SK-N-SH treated with all-trans-retinoic acid at 6 μM for 48 hours (cell line): Measurements from ENCODE around the gene DPEP2.

Source experiments
- ATAC-seq: fragments of 200-7000 bp; cut with Tn5 transposase; 3 replicates; pipeline ENCODE4 v1.9.1; 2020; ENCODE audit warnings: mild to moderate bottlenecking, moderate library complexity
- ARNTL ChIP-seq: fragments of 450-650 bp; formaldehyde crosslinking; IDR thresholded peaks from 2 replicates; pipeline ENCODE4 v1.5.0; 2020; ENCODE audit warnings: low read depth, mild to moderate bottlenecking, moderate library complexity, borderline replicate concordance
- BACH2 ChIP-seq: fragments of 250-450 bp; sonication (Bioruptor Pico); IDR thresholded peaks from 2 replicates; pipeline ENCODE4 v1.9.0; 2021; ENCODE audit warnings: mild to moderate bottlenecking, borderline replicate concordance
- CREB5 ChIP-seq: fragments of 250-450 bp; sonication (Bioruptor Pico); IDR thresholded peaks from 2 replicates; pipeline ENCODE4 v1.5.1; 2020; ENCODE audit warnings: low read depth, mild to moderate bottlenecking, moderate library complexity
- CSDC2 ChIP-seq: fragments of 250-450 bp; sonication (Bioruptor Pico); IDR thresholded peaks from 2 replicates; pipeline ENCODE4 v1.5.0; 2020; ENCODE audit warnings: mild to moderate bottlenecking, moderate library complexity
- CSRNP3 ChIP-seq: fragments of 250-450 bp; sonication (Bioruptor Pico); IDR thresholded peaks from 2 replicates; pipeline ENCODE4 v1.5.1; 2021; ENCODE audit warnings: mild to moderate bottlenecking, moderate library complexity
- ESRRG ChIP-seq: fragments of 250-450 bp; sonication (Bioruptor Pico); IDR thresholded peaks from 2 replicates; pipeline ENCODE4 v1.6.1; 2021; ENCODE audit warnings: mild to moderate bottlenecking
- GLIS3 ChIP-seq: fragments of 250-450 bp; sonication (Bioruptor Pico); IDR thresholded peaks from 2 replicates; pipeline ENCODE4 v1.5.0; 2020; ENCODE audit warnings: mild to moderate bottlenecking, moderate library complexity
- ISL1 ChIP-seq: fragments of 250-450 bp; sonication (Bioruptor Pico); IDR thresholded peaks from 2 replicates; pipeline ENCODE4 v2.1.2; 2022; ENCODE audit warnings: mild to moderate bottlenecking, moderate library complexity
- OSR1 ChIP-seq: fragments of 250-450 bp; sonication (Bioruptor Pico); IDR thresholded peaks from 2 replicates; pipeline ENCODE4 v1.8.0; 2022; ENCODE audit warnings: moderate library complexity, mild to moderate bottlenecking, inconsistent platforms
- PATZ1 ChIP-seq: fragments of 250-450 bp; sonication (Bioruptor Pico); IDR thresholded peaks from 2 replicates; pipeline ENCODE4 v1.8.0; 2020; ENCODE audit warnings: mild to moderate bottlenecking, moderate library complexity, borderline replicate concordance
- PPARA ChIP-seq: fragments of 250-450 bp; sonication (Bioruptor Pico); IDR thresholded peaks from 2 replicates; pipeline ENCODE4 v1.5.0; 2020; ENCODE audit warnings: mild to moderate bottlenecking, borderline replicate concordance
- RARB ChIP-seq: fragments of 250-450 bp; sonication (Bioruptor Pico); IDR thresholded peaks from 2 replicates; pipeline ENCODE4 v1.8.0; 2021; ENCODE audit warnings: mild to moderate bottlenecking, moderate library complexity
- SNAI2 ChIP-seq: fragments of 250-450 bp; sonication (Bioruptor Pico); IDR thresholded peaks from 2 replicates; pipeline ENCODE4 v1.5.0; 2020; ENCODE audit warnings: mild to moderate bottlenecking, moderate library complexity
- TCF4 ChIP-seq: fragments of 250-450 bp; sonication (Bioruptor Pico); IDR thresholded peaks from 2 replicates; pipeline ENCODE4 v1.8.0; 2021; ENCODE audit warnings: mild to moderate bottlenecking, moderate library complexity, borderline replicate concordance
- TOX ChIP-seq: fragments of 250-450 bp; sonication (Bioruptor Pico); IDR thresholded peaks from 2 replicates; pipeline ENCODE4 v1.8.0; 2021; ENCODE audit warnings: mild to moderate bottlenecking, moderate library complexity, borderline replicate concordance
- TSHZ2 ChIP-seq: fragments of 250-450 bp; sonication (Bioruptor Pico); IDR thresholded peaks from 2 replicates; pipeline ENCODE4 v1.5.0; 2020; ENCODE audit warnings: mild to moderate bottlenecking, moderate library complexity
- ZC3H10 ChIP-seq: fragments of 250-450 bp; sonication (Bioruptor Pico); IDR thresholded peaks from 2 replicates; pipeline ENCODE4 v1.5.1; 2021; ENCODE audit warnings: mild to moderate bottlenecking, moderate library complexity
- ZFP3 ChIP-seq: fragments of 250-450 bp; sonication (Bioruptor Pico); IDR thresholded peaks from 2 replicates; pipeline ENCODE4 v1.5.0; 2020; ENCODE audit warnings: mild to moderate bottlenecking, moderate library complexity
- ZNF70 ChIP-seq: fragments of 450-650 bp; formaldehyde crosslinking; IDR thresholded peaks from 2 replicates; pipeline ENCODE4 v1.5.0; 2020; ENCODE audit warnings: mild to moderate bottlenecking, moderate library complexity
- ZNF8 ChIP-seq: fragments of 450-650 bp; formaldehyde crosslinking; IDR thresholded peaks from 2 replicates; pipeline ENCODE4 v1.5.0; 2020; ENCODE audit warnings: mild to moderate bottlenecking, moderate library complexity

DPEP2 gene

GRCh38 chr16:67946128-67946569 lies 53.1 kb downstream of the DPEP2 start (continued):
- TF ChIP-seq CSRNP3 (CRISPR knock-in tag) (no peak), RARB (CRISPR knock-in tag) (no peak), PPARA (no peak), TCF4 (CRISPR knock-in tag) (no peak)

GRCh38 chr16:67945392-67945933 lies 53.8 kb downstream of the DPEP2 start:
- TF ChIP-seq ZFP3 = no peak
- no peak for ATAC-seq

GRCh38 chr16:67944690-67945391 lies 54.4 kb downstream of the DPEP2 start:
- no peak for ATAC-seq
- TF ChIP-seq CSRNP3 (CRISPR knock-in tag) (no peak), GLIS3 (no peak), TOX (CRISPR knock-in tag) (no peak), ARNTL (CRISPR knock-in tag) (no peak), BACH2 (no peak), ZFP3 (no peak), ZC3H10 (CRISPR knock-in tag) (no peak), CREB5 (CRISPR knock-in tag) (no peak), CSDC2 (CRISPR knock-in tag) (no peak), ESRRG (no peak), RARB (CRISPR knock-in tag) (no peak), TSHZ2 (CRISPR knock-in tag) (no peak), ZNF8 (CRISPR knock-in tag) (no peak), ZNF70 (CRISPR knock-in tag) (no peak), PATZ1 (CRISPR knock-in tag) (no peak), SNAI2 (CRISPR knock-in tag) (no peak), ISL1 (CRISPR knock-in tag) (no peak), OSR1 (CRISPR knock-in tag) (no peak), PPARA (no peak)
- TF ChIP-seq, all 23 proteins: peak for 0
